K562 (cell line): ENCODE data around the gene VSIG4. TPM values are rescaled to one million over a fixed set of nuclear protein-coding genes. Genes with fewer than 3 reads are reported as not detected.

ENCODE experiments used
- CBFA2T3 ChIP-seq: fragments of 450-650 bp; IDR thresholded peaks from 2 replicates; pipeline ENCODE4 v1.6.1; 2017
- CBX1 ChIP-seq: sonication (generic); IDR thresholded peaks from 2 replicates; pipeline ENCODE4 v1.6.1; 2016; ENCODE audit warnings: antibody characterized with exemption, low read depth, mild to moderate bottlenecking
- CBX5 ChIP-seq: IDR thresholded peaks from 2 replicates; pipeline ENCODE4 v1.6.1; 2014; ENCODE audit warnings: low read depth, borderline replicate concordance
- CXXC5 ChIP-seq: fragments of 250-450 bp; sonication (Bioruptor Pico); IDR thresholded peaks from 2 replicates; pipeline ENCODE4 v1.8.0; 2022; ENCODE audit warnings: inconsistent platforms, mild to moderate bottlenecking, moderate library complexity
- JUNB ChIP-seq: fragments of 450-650 bp; formaldehyde crosslinking; conservative IDR thresholded peaks from 2 replicates; pipeline ENCODE4 v1.4.0; 2020; ENCODE audit warnings: mild to moderate bottlenecking
- MBD2 ChIP-seq: sonication (generic); IDR thresholded peaks from 2 replicates; pipeline ENCODE4 v1.6.1; 2016; ENCODE audit warnings: low read depth, borderline replicate concordance
- PBX2 ChIP-seq, 2 experiments: IDR thresholded peaks in 1 of 2; conservative IDR thresholded peaks in 1 of 2; 2 replicates each; pipeline ENCODE4 v1.6.1; 2016; ENCODE audit warnings: low read depth in 2 of 2, mild to moderate bottlenecking in 1 of 2, missing compliant biosample characterization in 1 of 2, missing genetic modification characterization in 1 of 2, moderate library complexity in 1 of 2
- RBFOX2 ChIP-seq: fragments of 200-400 bp; formaldehyde crosslinking; IDR thresholded peaks from 2 replicates; pipeline ENCODE4 v1.6.1; 2017; ENCODE audit warnings: low read depth, mild to moderate bottlenecking, low read length, moderate library complexity
- TFAM ChIP-seq: fragments of 250-450 bp; sonication (Bioruptor Pico); conservative IDR thresholded peaks from 2 replicates; pipeline ENCODE4 v1.5.0; 2021; ENCODE audit warnings: mild to moderate bottlenecking, moderate library complexity
- ZNF175 ChIP-seq: fragments of 200-800 bp; sonication (Bioruptor generic); IDR thresholded peaks from 2 replicates; pipeline ENCODE4 v1.6.1; 2016; ENCODE audit warnings: low read depth, mild to moderate bottlenecking, missing genetic modification characterization, missing compliant biosample characterization
- ZNF668 ChIP-seq: fragments of 250-450 bp; sonication (Bioruptor Pico); IDR thresholded peaks from 2 replicates; pipeline ENCODE4 v1.8.0; 2022; ENCODE audit warnings: mild to moderate bottlenecking, inconsistent platforms
- polyA plus RNA-seq, 8 experiments: library from polyadenylated mRNA; depleted of rRNA in 4 of 8; stranded (reverse) in 5 of 8; unstranded in 3 of 8; fragments of >200 nt; fragmentation: Nextera tagmentation in 2 of 8; fragmentation: Illumina TruSeq in 1 of 8; extraction: Ambion mirVana in 2 of 8; extraction: Trizol in 1 of 8; gene quantifications; 2 replicates each; pipeline versions ENCODE4 v1.2.1 to v1.2.3, GENCODE V29; 2011 to 2014; ENCODE audit warnings: inconsistent platforms in 1 of 8, missing spikeins in 1 of 8
- total RNA-seq, 7 experiments: library from RNA; depleted of rRNA in 6 of 7; stranded (reverse); fragments of >200 nt in 6 of 7; fragmentation: Illumina TruSeq in 2 of 7; extraction: Trizol in 2 of 7; gene quantifications; 2 replicates each; pipeline versions ENCODE4 v1.2.1 to v1.2.3, GENCODE V29; 2011 to 2021; ENCODE audit warnings: low replicate concordance in 1 of 7
- TF ChIP-seq, protein P1 (sequence below): sonication (generic); formaldehyde crosslinking; IDR thresholded peaks from 2 replicates; pipeline ENCODE4 v1.4.0; 2020; ENCODE audit warnings: mild to moderate bottlenecking, missing genetic modification reagents
- TF ChIP-seq, protein P2 (sequence below): sonication (generic); formaldehyde crosslinking; IDR thresholded peaks from 2 replicates; pipeline ENCODE4 v1.9.0; 2022; ENCODE audit warnings: mild to moderate bottlenecking, missing genetic modification reagents
- TF ChIP-seq, protein P3 (sequence below): fragments of 250-450 bp; sonication (Bioruptor Pico); IDR thresholded peaks from 2 replicates; pipeline ENCODE4 v1.6.1; 2021; ENCODE audit warnings: mild to moderate bottlenecking

Gene VSIG4
- total and polyA plus RNA-seq, 9 of the 15 experiments (the other 6 are each of a cell fraction or from before 2014, with no cell fraction given) = 0.22 to 1.6 (median 0.46) TPM; not detected in 1

DNA sequence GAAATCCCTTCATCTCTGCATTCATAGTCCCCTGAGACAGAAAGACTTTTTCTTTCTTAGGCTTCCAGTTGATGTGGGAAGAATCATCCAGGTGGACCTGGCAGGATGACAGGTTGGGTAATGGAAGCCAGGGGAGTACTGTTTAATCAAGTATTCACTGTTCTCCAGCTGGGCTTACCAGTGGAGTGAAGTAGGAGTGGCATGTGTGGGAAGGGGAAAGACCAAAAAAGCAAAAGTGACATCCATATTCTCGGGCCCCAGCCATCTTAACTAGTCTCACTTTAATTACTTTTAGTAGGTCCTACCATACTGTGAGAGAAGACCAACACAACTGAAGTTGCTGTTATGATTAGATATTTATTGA, 18.5 kb downstream of the VSIG4 start (continued):
- TF ChIP-seq, protein P1, sequence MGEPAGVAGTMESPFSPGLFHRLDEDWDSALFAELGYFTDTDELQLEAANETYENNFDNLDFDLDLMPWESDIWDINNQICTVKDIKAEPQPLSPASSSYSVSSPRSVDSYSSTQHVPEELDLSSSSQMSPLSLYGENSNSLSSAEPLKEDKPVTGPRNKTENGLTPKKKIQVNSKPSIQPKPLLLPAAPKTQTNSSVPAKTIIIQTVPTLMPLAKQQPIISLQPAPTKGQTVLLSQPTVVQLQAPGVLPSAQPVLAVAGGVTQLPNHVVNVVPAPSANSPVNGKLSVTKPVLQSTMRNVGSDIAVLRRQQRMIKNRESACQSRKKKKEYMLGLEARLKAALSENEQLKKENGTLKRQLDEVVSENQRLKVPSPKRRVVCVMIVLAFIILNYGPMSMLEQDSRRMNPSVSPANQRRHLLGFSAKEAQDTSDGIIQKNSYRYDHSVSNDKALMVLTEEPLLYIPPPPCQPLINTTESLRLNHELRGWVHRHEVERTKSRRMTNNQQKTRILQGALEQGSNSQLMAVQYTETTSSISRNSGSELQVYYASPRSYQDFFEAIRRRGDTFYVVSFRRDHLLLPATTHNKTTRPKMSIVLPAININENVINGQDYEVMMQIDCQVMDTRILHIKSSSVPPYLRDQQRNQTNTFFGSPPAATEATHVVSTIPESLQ = no peak
- TF ChIP-seq MBD2 (no peak), ZNF668 (CRISPR knock-in tag) (0 out of 2 replicates have a peak, but pooled peaks have one; percentile 32), CBFA2T3 (no peak), CXXC5 (0 out of 2 replicates have a peak, but pooled peaks have one; percentile 0), PBX2 (CRISPR knock-in tag; IDR thresholded peaks at IDR 0.05; ENCODE audit: low read depth) (no peak), PBX2 (tag; conservative IDR thresholded peaks at IDR 0.05; ENCODE audit: low read depth) (no peak), TFAM (CRISPR knock-in tag) (no peak), RBFOX2 (0 out of 2 replicates have a peak, but pooled peaks have one; percentile 6), ZNF175 (no peak), CBX5 (no peak), JUNB (CRISPR knock-in tag) (no peak), CBX1 (0 out of 2 replicates have a peak, but pooled peaks have one; percentile 12)
- TF ChIP-seq, protein P2, sequence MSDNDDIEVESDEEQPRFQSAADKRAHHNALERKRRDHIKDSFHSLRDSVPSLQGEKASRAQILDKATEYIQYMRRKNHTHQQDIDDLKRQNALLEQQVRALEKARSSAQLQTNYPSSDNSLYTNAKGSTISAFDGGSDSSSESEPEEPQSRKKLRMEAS = no peak
- TF ChIP-seq, protein P3, sequence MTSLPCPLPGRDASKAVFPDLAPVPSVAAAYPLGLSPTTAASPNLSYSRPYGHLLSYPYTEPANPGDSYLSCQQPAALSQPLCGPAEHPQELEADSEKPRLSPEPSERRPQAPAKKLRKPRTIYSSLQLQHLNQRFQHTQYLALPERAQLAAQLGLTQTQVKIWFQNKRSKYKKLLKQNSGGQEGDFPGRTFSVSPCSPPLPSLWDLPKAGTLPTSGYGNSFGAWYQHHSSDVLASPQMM (CRISPR knock-in tag) = 0 out of 2 replicates have a peak, but pooled peaks have one; percentile 6
